C4-2B (cell line): ENCODE results near the gene CFAP69.

ENCODE experiments used
- H3K27ac ChIP-seq: fragments of 450-650 bp; 2 replicates; pipeline ENCODE4 v1.5.1; 2017
- CTCF ChIP-seq: fragments of 450-650 bp; conservative IDR thresholded peaks from 2 replicates; pipeline ENCODE4 v1.5.1; 2017; ENCODE audit warnings: mild to moderate bottlenecking
- ZFX ChIP-seq: fragments of 450-650 bp; IDR thresholded peaks from 2 replicates; pipeline ENCODE4 v1.6.1; 2017

CFAP69 gene

GRCh38 chr7:90211391-90212148 lies 33.4 kb upstream of the CFAP69 start, which contains the start of gene STEAP2:
Gene STEAP2, plus strand, starts transcription at chr7:90211740. Its CDS starts 13,343 bp downstream, at chr7:90225083.
- TF ChIP-seq CTCF (peak; percentile 87), ZFX (peak; percentile 77)
- peak within 1 kb of the TSS; percentile 100 for H3K27ac ChIP-seq

DNA sequence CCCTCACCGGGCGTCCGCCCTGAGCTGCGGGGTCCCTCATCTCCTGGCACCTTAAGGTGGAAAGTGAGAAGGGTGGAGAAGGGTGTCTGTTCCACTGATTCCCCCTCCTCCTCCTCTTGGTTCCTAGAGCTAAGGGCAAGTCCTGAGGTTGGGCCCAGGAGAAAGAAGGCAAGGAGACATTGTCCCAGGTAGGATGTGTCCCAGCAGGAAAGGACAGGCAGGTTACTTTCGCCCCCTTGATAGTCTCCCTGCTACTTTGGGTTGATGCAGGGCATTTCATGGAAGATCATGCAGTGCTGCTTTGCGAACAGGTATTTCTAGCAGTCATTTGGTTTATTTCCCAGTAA lies 32.9 kb upstream of the CFAP69 start:
- H3K27ac ChIP-seq, result peak overlapping the region; percentile 100
- TF ChIP-seq CTCF, result no peak
- TF ChIP-seq ZFX, result no peak

- TF ChIP-seq CTCF, result no peak
- TF ChIP-seq ZFX, result no peak
- no peak overlapping the region; the same call in 1 of the 2 replicates for H3K27ac ChIP-seq
These were observed 31.5 kb upstream of the CFAP69 start for GRCh38 chr7:90213521-90213920.

GRCh38 chr7:90216080-90216674 lies 28.8 kb upstream of the CFAP69 start:
- H3K27ac ChIP-seq, result peak overlapping the region; percentile 61

GRCh38 chr7:90216771-90217170 lies 28.2 kb upstream of the CFAP69 start:
- no peak for TF ChIP-seq ZFX
- TF ChIP-seq CTCF, result no peak
- H3K27ac ChIP-seq, result peak overlapping the region; percentile 61; the same call in 1 of the 2 replicates

More at GRCh38 chr7:90216080-90216674, 28.8 kb upstream of the CFAP69 start:
- TF ChIP-seq CTCF, result no peak
- no peak for TF ChIP-seq ZFX

GRCh38 chr7:90222390-90222789 lies 22.6 kb upstream of the CFAP69 start:
- H3K27ac ChIP-seq, result no peak overlapping the region; the same call in 1 of the 2 replicates
- TF ChIP-seq ZFX (no peak), CTCF (no peak)
